ENCODE measurements around the gene PYROXD2.
"Not testable (repeated sequence)": the region's sequence is repeated elsewhere in the genome, so short reads cannot be mapped to it uniquely, and the experiment has no call there.

The PYROXD2 gene

GRCh38 chr10:98349508-98349922, 65.5 kb downstream of the PYROXD2 start:
- DNase-seq (ENCODE audit: low read depth): peak; percentile 100
- TF ChIP-seq CTCF (IDR thresholded peaks at IDR 0.05; ENCODE audit: control insufficient read depth, insufficient read depth, low read depth, low read length, missing control alignments): no peak
- peak overlapping the region; percentile 3; the same call in 1 of the 2 replicates for H3K4me3 ChIP-seq (ENCODE audit: control insufficient read depth, low read depth, low read length)

DNA sequence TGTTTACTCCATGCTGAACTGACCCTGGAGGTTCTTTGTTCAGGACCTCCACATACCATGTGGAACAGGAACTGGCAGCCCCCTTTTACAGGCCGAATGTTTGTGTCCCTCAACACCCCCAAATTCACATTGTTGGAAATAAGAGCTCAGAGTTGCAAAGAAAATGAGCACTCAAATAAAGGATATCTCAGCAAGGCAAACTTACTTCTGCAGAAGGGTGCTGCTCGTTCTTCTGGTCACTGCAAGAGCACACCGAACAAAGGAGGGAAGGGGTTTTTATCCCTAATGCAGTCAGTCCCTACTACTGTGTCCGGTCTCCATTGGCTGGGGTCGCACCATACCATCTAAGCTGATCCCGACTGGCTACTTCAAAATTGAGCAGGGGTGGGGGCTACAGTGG, 68.1 kb downstream of the PYROXD2 start:
- TF ChIP-seq CTCF (IDR thresholded peaks at IDR 0.05; ENCODE audit: control insufficient read depth, insufficient read depth, low read depth, low read length, missing control alignments): no peak
- DNase-seq (ENCODE audit: low read depth): no peak
- H3K4me3 ChIP-seq (ENCODE audit: control insufficient read depth, low read depth, low read length): no peak overlapping the region

DNA sequence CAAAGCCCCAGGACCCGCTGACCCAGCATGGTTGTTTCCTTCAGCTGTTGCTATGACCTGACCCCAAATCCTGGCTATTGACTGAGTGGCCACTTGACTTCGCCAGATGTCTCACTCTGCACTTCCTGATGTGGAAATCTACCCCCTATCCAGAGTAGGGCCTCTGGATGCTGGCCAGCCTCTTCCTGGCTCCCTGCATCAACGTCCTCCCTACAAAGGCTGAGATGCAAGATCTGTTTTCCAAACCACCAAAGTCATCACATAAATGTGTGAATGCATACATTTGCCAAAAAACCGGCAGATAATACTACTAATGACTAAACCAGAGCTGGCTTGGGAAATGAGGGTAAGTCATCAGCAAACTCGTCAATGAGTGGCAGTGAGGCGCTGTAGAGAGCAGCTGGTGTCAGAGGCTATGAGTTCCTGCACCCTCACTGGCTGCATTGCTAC, 70.4 kb downstream of the PYROXD2 start:
- no peak for TF ChIP-seq CTCF (IDR thresholded peaks at IDR 0.05; ENCODE audit: control insufficient read depth, insufficient read depth, low read depth, low read length, missing control alignments)
- H3K4me3 ChIP-seq (ENCODE audit: control insufficient read depth, low read depth, low read length): no peak overlapping the region
- peak; percentile 90 for DNase-seq (ENCODE audit: low read depth)

- H3K4me3 ChIP-seq (ENCODE audit: control insufficient read depth, low read depth, low read length); DNase-seq (ENCODE audit: low read depth): not testable (repeated sequence)
Observed at GRCh38 chr10:98341701-98342100, 73.3 kb downstream of the PYROXD2 start.

GRCh38 chr10:98340940-98341310, 74.1 kb downstream of the PYROXD2 start:
- TF ChIP-seq CTCF (IDR thresholded peaks at IDR 0.05; ENCODE audit: control insufficient read depth, insufficient read depth, low read depth, low read length, missing control alignments): no peak
- no peak overlapping the region for H3K4me3 ChIP-seq (ENCODE audit: control insufficient read depth, low read depth, low read length)
- DNase-seq (ENCODE audit: low read depth): no peak

- TF ChIP-seq CTCF (IDR thresholded peaks at IDR 0.05; ENCODE audit: control insufficient read depth, insufficient read depth, low read depth, low read length, missing control alignments): no peak
- no peak for DNase-seq (ENCODE audit: low read depth)
- H3K4me3 ChIP-seq (ENCODE audit: control insufficient read depth, low read depth, low read length): no peak overlapping the region
Observed at GRCh38 chr10:98340261-98340939, 74.6 kb downstream of the PYROXD2 start.

DNA sequence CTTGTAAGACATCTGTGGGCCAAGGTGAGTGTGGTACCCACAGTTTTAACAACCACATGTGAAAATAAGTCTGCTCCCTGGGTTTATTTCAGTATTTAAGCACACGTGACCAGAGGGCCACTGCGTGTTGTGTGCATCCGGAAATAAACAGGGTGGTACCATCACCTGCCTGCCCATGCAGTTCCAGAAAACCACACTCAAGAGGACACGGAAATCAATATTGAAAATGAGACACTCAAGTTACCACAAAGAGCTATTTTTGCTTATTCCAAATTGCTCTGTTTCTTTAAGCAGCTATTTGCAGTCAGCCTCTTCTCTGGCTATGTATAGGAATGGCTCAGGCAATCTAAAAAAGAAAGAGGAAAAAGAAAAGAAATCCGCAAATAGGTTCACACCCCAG, 75.2 kb downstream of the PYROXD2 start:
- no peak for TF ChIP-seq CTCF (IDR thresholded peaks at IDR 0.05; ENCODE audit: control insufficient read depth, insufficient read depth, low read depth, low read length, missing control alignments)
- DNase-seq (ENCODE audit: low read depth): no peak
- no peak overlapping the region for H3K4me3 ChIP-seq (ENCODE audit: control insufficient read depth, low read depth, low read length)
